GM12878 (cell line): ENCODE data around the gene BARX2. TPM values are rescaled to one million over a fixed set of nuclear protein-coding genes. Genes with fewer than 3 reads are reported as not detected.

Experiments used
- ATAC-seq: fragments of 200-7000 bp; cut with Tn5 transposase; 3 replicates; pipeline ENCODE4 v1.9.1; 2020; ENCODE audit warnings: mild to moderate bottlenecking, moderate library complexity
- BruUV-seq: library from RNA; stranded (reverse); fragments of 400-500 nt; replicated peaks from 2 replicates; lab custom pipeline; 2021; lab: Mats Ljungman, UMichigan
- CTCF ChIA-PET: fragments of 300-600 bp; sonication (Branson Sonifier 250); formaldehyde crosslinking; extraction: SDS; loops from one replicate; lab custom pipeline; 2021; ENCODE audit warnings: inconsistent platforms; lab: Yijun Ruan, JAX
- POLR2A ChIA-PET: fragments of 350-600 bp; formaldehyde crosslinking; extraction: SDS; loops from one replicate; lab custom pipeline; 2021; ENCODE audit warnings: inconsistent platforms; lab: Charles Lee
- RAD21 ChIA-PET: fragments of 300-600 bp; sonication (Branson Sonifier 250); formaldehyde crosslinking; loops from one replicate; lab custom pipeline; 2023; ENCODE audit warnings: antibody characterized with exemption; ENCODE audit not compliant: unreplicated experiment; lab: Charles Lee
- SMC1A ChIA-PET: fragments of 300-600 bp; sonication (Branson Sonifier 250); formaldehyde crosslinking; loops from one replicate; lab custom pipeline; 2023; ENCODE audit not compliant: unreplicated experiment, uncharacterized antibody; lab: Charles Lee
- DNase-seq: peaks from one replicate; pipeline ENCODE4 v3.0.0-alpha.2; 2011; ENCODE audit warnings: low read depth, low spot score
- FAIRE-seq: peaks from 3 replicates; lab custom pipeline; 2011; peaks lifted over from hg19 to GRCh38; lab: Jason Lieb, UNC
- H2AFZ ChIP-seq: 2 replicates; pipeline ENCODE4 v1.6.0; 2011; ENCODE audit warnings: low read depth, low read length, control low read depth; ENCODE audit not compliant: control insufficient read depth
- H3K27ac ChIP-seq: 2 replicates; pipeline ENCODE4 v1.5.1; 2011; ENCODE audit warnings: control low read depth; ENCODE audit not compliant: control insufficient read depth, insufficient read depth
- H3K27me3 ChIP-seq, 2 experiments: replicated peaks in 1 of 2; 2 replicates each; pipeline versions ENCODE4 v1.6.0 to v1.6.1; 2011; ENCODE audit warnings: low read length in 1 of 2; ENCODE audit not compliant: control insufficient read depth in 2 of 2, insufficient read depth in 2 of 2
- H3K36me3 ChIP-seq, 2 experiments: 2 replicates each; pipeline ENCODE4 v1.5.1; 2011; ENCODE audit warnings: low read length in 1 of 2; ENCODE audit not compliant: control insufficient read depth in 2 of 2, insufficient read depth in 2 of 2
- H3K4me1 ChIP-seq: 2 replicates; pipeline ENCODE4 v1.6.1; 2011; ENCODE audit warnings: mild to moderate bottlenecking, low read length, moderate library complexity, mixed read lengths; ENCODE audit not compliant: control insufficient read depth, insufficient read depth
- H3K4me2 ChIP-seq: 2 replicates; pipeline ENCODE4 v1.6.0; 2011; ENCODE audit warnings: control low read depth; ENCODE audit not compliant: control insufficient read depth, insufficient read depth
- H3K4me3 ChIP-seq: fragments of 200-600 bp; sonication (generic); 2 replicates; pipeline ENCODE4 v1.5.1; 2016
- H3K79me2 ChIP-seq: 2 replicates; pipeline ENCODE4 v1.6.0; 2011; ENCODE audit warnings: low read length; ENCODE audit not compliant: control insufficient read depth, insufficient read depth
- H3K9ac ChIP-seq: 2 replicates; pipeline ENCODE4 v1.8.0; 2011; ENCODE audit warnings: low read length, control low read depth, mixed read lengths; ENCODE audit not compliant: control insufficient read depth, insufficient read depth
- H3K9me3 ChIP-seq: replicated peaks from 3 replicates; pipeline ENCODE4 v1.5.1; 2011; ENCODE audit warnings: mild to moderate bottlenecking, low read length; ENCODE audit not compliant: control insufficient read depth, insufficient read depth
- H4K20me1 ChIP-seq: 2 replicates; pipeline ENCODE4 v1.6.0; 2011; ENCODE audit not compliant: control insufficient read depth, insufficient read depth
- ASH2L ChIP-seq: fragments of 300-600, 200-600 bp; sonication (generic); IDR thresholded peaks from 2 replicates; pipeline ENCODE4 v1.6.1; 2017; ENCODE audit warnings: low read depth, mild to moderate bottlenecking, borderline replicate concordance
- ATF7 ChIP-seq: fragments of 450-650 bp; IDR thresholded peaks from 2 replicates; pipeline ENCODE4 v1.6.1; 2016; ENCODE audit warnings: low read depth, mild to moderate bottlenecking
- BMI1 ChIP-seq: fragments of 450-650 bp; IDR thresholded peaks from 2 replicates; pipeline ENCODE4 v1.6.1; 2016; ENCODE audit warnings: mild to moderate bottlenecking, moderate library complexity, borderline replicate concordance
- CREM ChIP-seq: IDR thresholded peaks from 2 replicates; pipeline ENCODE4 v1.6.1; 2014; ENCODE audit warnings: antibody characterized with exemption, low read depth
- ESRRA ChIP-seq: IDR thresholded peaks from 2 replicates; pipeline ENCODE4 v1.6.1; 2012; ENCODE audit warnings: mild to moderate bottlenecking, low read length, improper control_type of control experiment
- IKZF2 ChIP-seq, 2 experiments: fragments of 450-650 bp; IDR thresholded peaks; 2 replicates each; pipeline ENCODE4 v1.6.1; 2017; ENCODE audit warnings: mild to moderate bottlenecking in 2 of 2, moderate library complexity in 2 of 2
- PAX5 ChIP-seq: IDR thresholded peaks from 2 replicates; pipeline ENCODE4 v1.6.1; 2011; ENCODE audit warnings: low read depth, low read length, borderline replicate concordance
- RB1 ChIP-seq: fragments of 450-650 bp; formaldehyde crosslinking; IDR thresholded peaks from 2 replicates; pipeline ENCODE4 v1.6.1; 2017; ENCODE audit warnings: mild to moderate bottlenecking, borderline replicate concordance
- SMAD1 ChIP-seq: fragments of 450-650 bp; IDR thresholded peaks from 2 replicates; pipeline ENCODE4 v1.6.1; 2018; ENCODE audit warnings: mild to moderate bottlenecking, low read depth; ENCODE audit not compliant: partially characterized antibody
- SUPT20H ChIP-seq: IDR thresholded peaks from 2 replicates; pipeline ENCODE4 v1.6.1; 2011; ENCODE audit warnings: low read depth, mild to moderate bottlenecking, low read length, moderate library complexity, borderline replicate concordance; ENCODE audit not compliant: control insufficient read depth
- ZZZ3 ChIP-seq: IDR thresholded peaks from 2 replicates; pipeline ENCODE4 v1.6.1; 2011; ENCODE audit warnings: low read depth; ENCODE audit not compliant: control insufficient read depth, insufficient read length
- WGBS: methylation state at CpG from one replicate; pipeline ENCODE4 v1.1.6; 2016; ENCODE audit warnings: low lambda C conversion rate; ENCODE audit not compliant: insufficient replicate concordance, insufficient coverage; ENCODE audit errors: missing lambda C conversion rate; 5-methylcytosine and 5-hydroxymethylcytosine counted together
- in situ Hi-C: fragments of 300-500 bp; cut with MboI; formaldehyde crosslinking; loops from 9 replicates; pipeline ENCODE4 v1.14.3; 2018; ENCODE audit warnings: mixed read lengths
- intact Hi-C: fragments of 100-400 bp; cut with micrococcal nuclease; formaldehyde crosslinking; loops from one replicate; pipeline ENCODE4 v1.14.2; 2022; ENCODE audit not compliant: unreplicated experiment
- polyA plus RNA-seq, 11 experiments: library from polyadenylated mRNA; depleted of rRNA in 4 of 11; unstranded in 6 of 11; stranded (reverse) in 5 of 11; fragments of >200 nt; fragmentation: Nextera tagmentation in 4 of 11; fragmentation: Illumina TruSeq in 1 of 11; extraction: Ambion mirVana in 4 of 11; extraction: Trizol in 1 of 11; gene quantifications; 1 replicate in 1 of 11; 2 replicates in 10 of 11; pipeline versions ENCODE4 v1.2.1 to v1.2.3, GENCODE V29; 2011 to 2016; ENCODE audit warnings: inconsistent platforms in 2 of 11, missing spikeins in 2 of 11, low read depth in 1 of 11
- total RNA-seq, 4 experiments: library from RNA; depleted of rRNA in 3 of 4; stranded (reverse); fragments of >200 nt in 3 of 4; fragmentation: Illumina TruSeq in 1 of 4; extraction: Trizol in 1 of 4; gene quantifications; 2 replicates each; pipeline versions ENCODE4 v1.2.1 to v1.2.3, GENCODE V29; 2013 to 2021
- TF ChIP-seq, protein P1 (sequence below): IDR thresholded peaks from 2 replicates; pipeline ENCODE4 v1.6.1; 2011; ENCODE audit warnings: low read depth, low read length, improper control_type of control experiment, borderline replicate concordance
- TF ChIP-seq, protein P2 (sequence below): fragments of 450-650 bp; formaldehyde crosslinking; IDR thresholded peaks from 2 replicates; pipeline ENCODE4 v1.5.0; 2022; ENCODE audit warnings: mild to moderate bottlenecking, missing genetic modification characterization

The BARX2 gene
- total and polyA plus RNA-seq, 10 of the 15 experiments (the other 5 are each of a cell fraction or from before 2014, with no cell fraction given) = 0.07 to 0.84 TPM; not detected in 8

DNA sequence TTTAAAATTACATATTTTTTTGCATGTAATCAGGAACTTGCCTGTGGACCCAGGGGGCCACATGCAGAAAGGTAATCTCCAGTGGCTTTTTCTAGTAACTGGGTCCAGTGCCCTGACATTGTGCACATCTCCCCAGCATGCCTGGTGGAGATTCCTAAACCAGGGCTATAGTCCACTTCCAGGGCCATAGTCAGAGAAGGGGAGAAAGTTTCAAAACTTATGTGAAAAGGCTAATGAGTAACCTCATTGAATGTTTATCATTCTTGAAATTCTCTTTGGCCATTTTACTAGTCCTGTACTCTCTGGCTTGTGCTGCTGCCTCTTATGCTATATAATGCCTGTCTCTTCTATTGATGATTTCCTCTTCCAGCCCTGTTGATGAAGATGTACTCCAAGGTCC, 47.8 kb downstream of the BARX2 start:
- no peak for ATAC-seq
- Histone ChIP-seq H3K4me1 (no peaks in the 10 kb centered on the region), H3K9me3 (no peaks in the 10 kb centered on the region), H3K4me3 (no peak overlapping the region), H3K9ac (no peak overlapping the region), H3K4me2 (no peak overlapping the region), H3K27me3 (no peaks in the 10 kb centered on the region; a peak in 1 of 4 replicates), H2AFZ (no peak overlapping the region), H3K79me2 (no peaks in the 10 kb centered on the region), H3K36me3 (no peaks in the 10 kb centered on the region), H3K27ac (no peak overlapping the region), H4K20me1 (no peaks in the 10 kb centered on the region)
- in situ Hi-C loops (no loop called here), intact Hi-C loops (no loop called here)
- ChIA-PET CTCF (no interaction called here), SMC1A (no interaction called here), RAD21 (no interaction called here), POLR2A (no interaction called here)
- DNase-seq = no peak
- FAIRE-seq = no peak
- no peak for TF ChIP-seq RB1
- TF ChIP-seq BMI1 = no peak
- TF ChIP-seq ZZZ3 = no peak
- TF ChIP-seq ASH2L = no peak
- BruUV-seq = no TSS peak

DNA sequence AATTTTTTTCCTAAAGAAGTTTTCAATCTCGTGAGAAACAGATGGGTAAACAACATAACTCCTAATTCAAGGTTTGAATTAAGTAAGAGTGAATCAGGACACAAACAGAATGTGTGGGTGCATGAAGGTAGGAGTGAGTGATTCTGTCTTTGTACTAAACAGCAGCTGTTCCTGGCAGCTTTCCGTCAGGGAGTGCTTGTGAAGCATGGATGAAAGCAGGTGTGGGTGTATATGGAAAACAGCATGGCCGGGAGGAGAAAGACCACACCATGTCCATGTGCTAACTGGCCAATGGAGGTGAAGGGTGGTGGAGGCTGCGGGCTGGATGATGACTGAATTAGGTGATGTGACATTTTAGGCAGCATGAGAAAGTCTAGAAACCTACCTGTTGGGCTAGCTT, 49.6 kb downstream of the BARX2 start:
- H3K27me3 ChIP-seq = no peaks in the 10 kb centered on the region; a peak in 1 of 4 replicates
- no peaks in the 10 kb centered on the region for H3K9me3 ChIP-seq
- no peaks in the 10 kb centered on the region for H3K4me1 ChIP-seq
- ChIA-PET CTCF (no interaction called here), POLR2A (no interaction called here), RAD21 (no interaction called here), SMC1A (no interaction called here)
- no peaks in the 10 kb centered on the region for H4K20me1 ChIP-seq
- in situ Hi-C loops = no loop called here
- DNase-seq (no peak), FAIRE-seq (no peak), ATAC-seq (no peak)
- no peaks in the 10 kb centered on the region for H3K79me2 ChIP-seq
- H3K4me3 ChIP-seq = no peak overlapping the region
- H3K36me3 ChIP-seq = no peaks in the 10 kb centered on the region
- intact Hi-C loops = no loop called here
- H3K9ac ChIP-seq = no peak overlapping the region
- H3K4me2 ChIP-seq = no peak overlapping the region
- H3K27ac ChIP-seq = no peak overlapping the region
- no peak overlapping the region for H2AFZ ChIP-seq
- no TSS peak for BruUV-seq
- WGBS = 0% methylated on average over 4 of the region's 4 CpGs
- TF ChIP-seq, protein P1, sequence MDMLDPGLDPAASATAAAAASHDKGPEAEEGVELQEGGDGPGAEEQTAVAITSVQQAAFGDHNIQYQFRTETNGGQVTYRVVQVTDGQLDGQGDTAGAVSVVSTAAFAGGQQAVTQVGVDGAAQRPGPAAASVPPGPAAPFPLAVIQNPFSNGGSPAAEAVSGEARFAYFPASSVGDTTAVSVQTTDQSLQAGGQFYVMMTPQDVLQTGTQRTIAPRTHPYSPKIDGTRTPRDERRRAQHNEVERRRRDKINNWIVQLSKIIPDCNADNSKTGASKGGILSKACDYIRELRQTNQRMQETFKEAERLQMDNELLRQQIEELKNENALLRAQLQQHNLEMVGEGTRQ = no peak
- TF ChIP-seq CREM (no peak), SUPT20H (no peak), ESRRA (no peak), ATF7 (no peak), IKZF2 (IDR thresholded peaks at IDR 0.05) (no peak), SMAD1 (no peak), PAX5 (no peak)
- TF ChIP-seq, protein P2, sequence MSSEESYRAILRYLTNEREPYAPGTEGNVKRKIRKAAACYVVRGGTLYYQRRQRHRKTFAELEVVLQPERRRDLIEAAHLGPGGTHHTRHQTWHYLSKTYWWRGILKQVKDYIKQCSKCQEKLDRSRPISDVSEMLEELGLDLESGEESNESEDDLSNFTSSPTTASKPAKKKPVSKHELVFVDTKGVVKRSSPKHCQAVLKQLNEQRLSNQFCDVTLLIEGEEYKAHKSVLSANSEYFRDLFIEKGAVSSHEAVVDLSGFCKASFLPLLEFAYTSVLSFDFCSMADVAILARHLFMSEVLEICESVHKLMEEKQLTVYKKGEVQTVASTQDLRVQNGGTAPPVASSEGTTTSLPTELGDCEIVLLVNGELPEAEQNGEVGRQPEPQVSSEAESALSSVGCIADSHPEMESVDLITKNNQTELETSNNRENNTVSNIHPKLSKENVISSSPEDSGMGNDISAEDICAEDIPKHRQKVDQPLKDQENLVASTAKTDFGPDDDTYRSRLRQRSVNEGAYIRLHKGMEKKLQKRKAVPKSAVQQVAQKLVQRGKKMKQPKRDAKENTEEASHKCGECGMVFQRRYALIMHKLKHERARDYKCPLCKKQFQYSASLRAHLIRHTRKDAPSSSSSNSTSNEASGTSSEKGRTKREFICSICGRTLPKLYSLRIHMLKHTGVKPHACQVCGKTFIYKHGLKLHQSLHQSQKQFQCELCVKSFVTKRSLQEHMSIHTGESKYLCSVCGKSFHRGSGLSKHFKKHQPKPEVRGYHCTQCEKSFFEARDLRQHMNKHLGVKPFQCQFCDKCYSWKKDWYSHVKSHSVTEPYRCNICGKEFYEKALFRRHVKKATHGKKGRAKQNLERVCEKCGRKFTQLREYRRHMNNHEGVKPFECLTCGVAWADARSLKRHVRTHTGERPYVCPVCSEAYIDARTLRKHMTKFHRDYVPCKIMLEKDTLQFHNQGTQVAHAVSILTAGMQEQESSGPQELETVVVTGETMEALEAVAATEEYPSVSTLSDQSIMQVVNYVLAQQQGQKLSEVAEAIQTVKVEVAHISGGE (CRISPR knock-in tag) = no peak
